K562 (cell line): ENCODE results near the gene GDAP1L1. TPM values are rescaled to one million over a fixed set of nuclear protein-coding genes. Genes with fewer than 3 reads are reported as not detected.
A peak's percentile ranks its signal among the peaks of the same experiment; 100 is the strongest.

ENCODE experiments used
- ATAC-seq: fragments of 200-7000 bp; cut with Tn5 transposase; 3 replicates; pipeline ENCODE4 v1.9.1; 2020; ENCODE audit warnings: moderate library complexity
- BruUV-seq: library from RNA; stranded (reverse); fragments of 400-500 nt; replicated peaks from 2 replicates; lab custom pipeline; 2021; lab: Mats Ljungman, UMichigan
- CTCF ChIA-PET: fragments of 300-600 bp; formaldehyde crosslinking; extraction: SDS; loops from one replicate; lab custom pipeline; 2021; ENCODE audit warnings: low intra/inter-chr PET ratio; lab: Yijun Ruan, JAX
- POLR2A ChIA-PET: fragments of 300-600, 350-650 bp; sonication (Branson Sonifier 250); formaldehyde crosslinking; extraction: SDS; loops from one replicate; lab custom pipeline; 2021; ENCODE audit warnings: antibody characterized with exemption, inconsistent platforms; lab: Yijun Ruan, JAX
- DNase-seq, 4 experiments: peaks; one replicate each; pipeline versions ENCODE4 v3.0.0 to v3.0.0-alpha.2; 2011 to 2018; ENCODE audit warnings: low spot score in 3 of 4, mixed read lengths in 3 of 4; ENCODE audit errors: extremely low read depth in 1 of 4
- FAIRE-seq: peaks from 2 replicates; lab custom pipeline; 2011; peaks lifted over from hg19 to GRCh38; lab: Jason Lieb, UNC
- H2AFZ ChIP-seq: 2 replicates; pipeline ENCODE4 v1.6.0; 2011; ENCODE audit warnings: low read depth, low read length, control low read depth, inconsistent platforms
- H3K27ac ChIP-seq: fragments of 200-600 bp; 3 replicates; pipeline ENCODE4 v1.8.0; 2011; ENCODE audit warnings: low read depth, mild to moderate bottlenecking, control low read depth, inconsistent platforms, low read length, moderate library complexity, mixed read lengths; ENCODE audit errors: extremely low read depth
- H3K27me3 ChIP-seq, 2 experiments: fragments of 300-600 bp in 1 of 2; 2 replicates in 1 of 2; 3 replicates in 1 of 2; pipeline versions ENCODE4 v1.6.0 to v1.8.0; 2011; ENCODE audit warnings: inconsistent platforms in 2 of 2, low read length in 2 of 2, mild to moderate bottlenecking in 1 of 2, mixed read lengths in 1 of 2, moderate library complexity in 1 of 2; ENCODE audit not compliant: control insufficient read depth in 2 of 2, insufficient read depth in 2 of 2
- H3K36me3 ChIP-seq: fragments of 300-600 bp; 3 replicates; pipeline ENCODE4 v1.8.0; 2011; ENCODE audit warnings: mild to moderate bottlenecking, low read length, inconsistent platforms; ENCODE audit not compliant: control insufficient read depth, insufficient read depth
- H3K4me1 ChIP-seq, 2 experiments: fragments of 200-600 bp in 1 of 2; replicated peaks in 1 of 2; 2 replicates in 1 of 2; 3 replicates in 1 of 2; pipeline versions ENCODE4 v1.5.1 to v1.8.0; 2011; ENCODE audit warnings: inconsistent platforms in 2 of 2, low read length in 2 of 2, mild to moderate bottlenecking in 1 of 2, mixed read lengths in 1 of 2, moderate library complexity in 1 of 2; ENCODE audit not compliant: control insufficient read depth in 2 of 2, insufficient read depth in 2 of 2
- H3K4me2 ChIP-seq: 2 replicates; pipeline ENCODE4 v1.6.1; 2011; ENCODE audit warnings: low read length, control low read depth, inconsistent platforms, mixed read lengths; ENCODE audit not compliant: insufficient read depth
- H3K4me3 ChIP-seq: fragments of 200-600 bp; sonication (generic), shearing (Covaris generic); 2 replicates; pipeline ENCODE4 v1.5.1; 2016; ENCODE audit warnings: control low read depth, inconsistent platforms
- H3K79me2 ChIP-seq: fragments of 200-600 bp; 3 replicates; pipeline ENCODE4 v1.8.0; 2011; ENCODE audit warnings: low read length, inconsistent platforms; ENCODE audit not compliant: control insufficient read depth, insufficient read depth
- H3K9ac ChIP-seq, 2 experiments: 2 replicates each; pipeline versions ENCODE4 v1.6.0 to v1.6.1; 2011; ENCODE audit warnings: low read depth in 2 of 2, low read length in 2 of 2, control low read depth in 1 of 2, inconsistent platforms in 1 of 2, mild to moderate bottlenecking in 1 of 2, mixed read lengths in 1 of 2; ENCODE audit not compliant: insufficient read depth in 1 of 2
- H3K9me1 ChIP-seq: one replicate; pipeline ENCODE4 v1.6.0; 2011; ENCODE audit warnings: inconsistent platforms, mild to moderate bottlenecking, low read length, moderate library complexity; ENCODE audit not compliant: control insufficient read depth, insufficient read depth
- H3K9me3 ChIP-seq: replicated peaks from 2 replicates; pipeline ENCODE4 v1.5.1; 2011; ENCODE audit warnings: low read depth, low read length, inconsistent platforms; ENCODE audit not compliant: control insufficient read depth, insufficient read depth
- H4K20me1 ChIP-seq: replicated peaks from 2 replicates; pipeline ENCODE4 v1.6.1; 2011; ENCODE audit warnings: low read length, inconsistent platforms, mixed read lengths; ENCODE audit not compliant: control insufficient read depth, insufficient read depth
- ATF6 ChIP-seq: sonication (generic); formaldehyde crosslinking; IDR thresholded peaks from 2 replicates; pipeline ENCODE4 v1.4.0; 2020; ENCODE audit warnings: mild to moderate bottlenecking, missing genetic modification reagents
- CREM ChIP-seq: IDR thresholded peaks from 2 replicates; pipeline ENCODE4 v1.6.1; 2014; ENCODE audit warnings: antibody characterized with exemption, low read depth
- PRMT5 ChIP-seq: sonication (generic); formaldehyde crosslinking; IDR thresholded peaks from 2 replicates; pipeline ENCODE4 v1.5.0; 2020; ENCODE audit warnings: missing genetic modification reagents
- RCOR1 ChIP-seq, 2 experiments: IDR thresholded peaks; 2 replicates each; pipeline ENCODE4 v1.6.1; 2012; ENCODE audit warnings: low read depth in 2 of 2, low read length in 2 of 2, borderline replicate concordance in 1 of 2, improper control_type of control experiment in 1 of 2
- SP1 ChIP-seq: sonication (generic); formaldehyde crosslinking; IDR thresholded peaks from 2 replicates; pipeline ENCODE4 v1.8.1; 2022; ENCODE audit warnings: mild to moderate bottlenecking, missing genetic modification reagents
- SRF ChIP-seq, 2 experiments: fragments of 250-450, 450-650 bp in 1 of 2; sonication (Bioruptor Pico) in 1 of 2; sonication (generic) in 1 of 2; formaldehyde crosslinking; IDR thresholded peaks; 2 replicates each; pipeline versions ENCODE4 v1.5.0 to v1.5.1; 2020 to 2022; ENCODE audit warnings: mild to moderate bottlenecking in 1 of 2, missing genetic modification reagents in 1 of 2
- ZBTB49 ChIP-seq: sonication (generic); formaldehyde crosslinking; IDR thresholded peaks from 2 replicates; pipeline ENCODE4 v1.8.0; 2022; ENCODE audit warnings: missing genetic modification reagents, mild to moderate bottlenecking, borderline replicate concordance
- ZNF347 ChIP-seq: fragments of 450-650 bp; formaldehyde crosslinking; IDR thresholded peaks from 2 replicates; pipeline ENCODE4 v1.4.0; 2020; ENCODE audit warnings: low read depth, mild to moderate bottlenecking, moderate library complexity
- WGBS: fragments of 100-300 bp; shearing (Covaris generic); methylation state at CpG from one replicate; pipeline ENCODE4 v1.1.6; 2016; ENCODE audit warnings: low coverage, mixed read lengths; ENCODE audit not compliant: insufficient coverage; ENCODE audit errors: missing lambda C conversion rate; 5-methylcytosine and 5-hydroxymethylcytosine counted together
- in situ Hi-C: fragments of 300-500 bp; cut with MboI; formaldehyde crosslinking; loops from 4 replicates; pipeline ENCODE4 v1.15.0; 2018; ENCODE audit warnings: inconsistent platforms, mixed read lengths
- intact Hi-C: fragments of 100-400 bp; cut with micrococcal nuclease; formaldehyde crosslinking; loops from 2 replicates; pipeline ENCODE4 v1.14.2; 2022
- polyA plus RNA-seq, 8 experiments: library from polyadenylated mRNA; depleted of rRNA in 4 of 8; stranded (reverse) in 5 of 8; unstranded in 3 of 8; fragments of >200 nt; fragmentation: Nextera tagmentation in 2 of 8; fragmentation: Illumina TruSeq in 1 of 8; extraction: Ambion mirVana in 2 of 8; extraction: Trizol in 1 of 8; gene quantifications; 2 replicates each; pipeline versions ENCODE4 v1.2.1 to v1.2.3, GENCODE V29; 2011 to 2014; ENCODE audit warnings: inconsistent platforms in 1 of 8, missing spikeins in 1 of 8
- total RNA-seq, 7 experiments: library from RNA; depleted of rRNA in 6 of 7; stranded (reverse); fragments of >200 nt in 6 of 7; fragmentation: Illumina TruSeq in 2 of 7; extraction: Trizol in 2 of 7; gene quantifications; 2 replicates each; pipeline versions ENCODE4 v1.2.1 to v1.2.3, GENCODE V29; 2011 to 2021; ENCODE audit warnings: low replicate concordance in 1 of 7
- TF ChIP-seq, protein P1 (sequence below), 2 experiments: fragments of 450-650 bp; IDR thresholded peaks; 2 replicates each; pipeline ENCODE4 v1.6.1; 2018; ENCODE audit warnings: mild to moderate bottlenecking in 2 of 2, low read depth in 1 of 2; ENCODE audit not compliant: partially characterized antibody in 2 of 2

Gene GDAP1L1
- total and polyA plus RNA-seq, 9 of the 15 experiments (the other 6 are each of a cell fraction or from before 2014, with no cell fraction given) = 0.06 to 0.40 (median 0.19) TPM; not detected in 5

DNA sequence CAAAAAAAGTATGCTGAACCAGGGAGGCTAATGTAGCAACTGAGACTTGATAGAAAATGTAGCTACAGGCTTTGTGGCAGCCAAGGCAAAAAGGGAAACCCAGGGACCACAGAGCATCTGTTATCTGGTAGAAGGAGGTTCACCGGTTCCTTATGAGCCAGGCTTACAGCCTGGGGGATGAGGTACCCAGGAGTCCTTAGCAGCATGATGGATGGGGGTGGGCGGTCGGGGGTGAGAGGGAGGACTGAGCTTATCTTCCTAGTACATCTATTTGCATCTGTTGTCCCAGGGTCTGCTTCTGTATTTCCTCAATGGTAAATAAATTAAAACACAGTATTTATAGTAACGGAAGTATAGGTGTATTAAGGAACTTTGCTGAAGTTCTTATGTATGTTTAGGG is 1.1 kb upstream of the GDAP1L1 start (continued):
- TF ChIP-seq ATF6 (no peak), ZBTB49 (CRISPR knock-in tag) (no peak)

DNA sequence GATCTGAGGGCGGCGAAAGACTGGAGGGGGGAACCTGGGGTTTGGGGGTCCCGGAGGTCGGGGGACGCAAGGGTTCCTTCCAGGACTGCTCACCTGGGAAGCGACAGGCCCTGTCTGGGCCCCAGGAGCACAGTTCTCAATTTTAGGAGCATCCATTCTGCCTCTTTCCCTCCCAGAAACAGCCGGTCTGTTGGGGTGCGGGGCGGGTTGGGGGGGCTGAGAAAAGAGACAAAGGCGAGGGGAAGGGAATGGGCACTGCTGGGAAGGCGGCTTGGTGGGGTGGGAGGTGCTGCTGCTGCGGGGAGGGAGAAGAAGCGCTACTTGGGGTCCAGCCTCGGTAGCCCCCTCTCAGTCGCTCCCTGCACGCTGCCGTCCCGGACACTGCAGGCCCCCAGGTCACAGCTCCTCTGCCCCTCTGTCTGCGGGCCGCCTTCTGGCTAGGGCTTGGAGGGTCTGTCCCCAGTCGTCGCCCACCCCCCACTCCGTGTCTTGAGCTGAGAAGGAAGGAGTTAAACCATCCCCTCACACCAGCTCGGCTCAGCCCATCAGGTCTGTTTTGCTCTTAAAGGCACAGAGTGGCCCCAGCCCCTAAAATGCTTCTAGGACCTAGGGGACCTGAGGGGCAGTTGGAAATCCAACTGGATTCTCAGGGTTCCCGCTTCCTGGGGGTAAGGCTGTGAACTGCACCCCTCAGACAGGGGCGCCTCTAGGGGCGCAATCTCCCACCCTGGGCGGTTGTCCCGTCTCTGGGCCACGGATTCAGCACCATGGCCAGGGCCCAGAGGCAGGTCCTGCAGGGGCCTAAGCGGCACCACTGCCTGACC is 690 bp downstream of the GDAP1L1 start:
- H3K4me1 ChIP-seq = peaks cover 0 to 7% of the 10 kb centered on the region in 2 experiments; a peak in 2 of 5 replicates
- H3K27ac ChIP-seq = no peak overlapping the region
- H3K27me3 ChIP-seq = 0 out of 5 replicates have a peak, but pooled peaks cover 0 to 5% of the 10 kb centered on the region in 2 experiments
- H4K20me1 ChIP-seq = peaks cover 14% of the 10 kb centered on the region; the same call in 1 of the 2 replicates
- no TSS peak for BruUV-seq
- no peaks in the 10 kb centered on the region for H3K9me3 ChIP-seq
- intact Hi-C loops (no loop called here), in situ Hi-C loops (no loop called here)
- H3K36me3 ChIP-seq = no peaks in the 10 kb centered on the region
- CTCF ChIA-PET = no interaction called here
- POLR2A ChIA-PET = interaction anchor here (1.2 kb wide), 1 partner anchor 9 kb away, joined by 3 read pairs; no protein-coding TSS in a partner anchor
- no peak overlapping the region for H3K4me3 ChIP-seq
- ATAC-seq (peak; percentile 99), FAIRE-seq (peak; percentile 64), DNase-seq (peak; percentile 75 to 91 (median 86))
- H3K79me2 ChIP-seq = no peaks in the 10 kb centered on the region
- no peak overlapping the region for H3K4me2 ChIP-seq
- no peak overlapping the region for H3K9ac ChIP-seq
- H2AFZ ChIP-seq = no peak overlapping the region
- peaks cover 3% of the 10 kb centered on the region for H3K9me1 ChIP-seq
- WGBS = 5% methylated on average over 12 of the region's 31 CpGs
- TF ChIP-seq, protein P1, sequence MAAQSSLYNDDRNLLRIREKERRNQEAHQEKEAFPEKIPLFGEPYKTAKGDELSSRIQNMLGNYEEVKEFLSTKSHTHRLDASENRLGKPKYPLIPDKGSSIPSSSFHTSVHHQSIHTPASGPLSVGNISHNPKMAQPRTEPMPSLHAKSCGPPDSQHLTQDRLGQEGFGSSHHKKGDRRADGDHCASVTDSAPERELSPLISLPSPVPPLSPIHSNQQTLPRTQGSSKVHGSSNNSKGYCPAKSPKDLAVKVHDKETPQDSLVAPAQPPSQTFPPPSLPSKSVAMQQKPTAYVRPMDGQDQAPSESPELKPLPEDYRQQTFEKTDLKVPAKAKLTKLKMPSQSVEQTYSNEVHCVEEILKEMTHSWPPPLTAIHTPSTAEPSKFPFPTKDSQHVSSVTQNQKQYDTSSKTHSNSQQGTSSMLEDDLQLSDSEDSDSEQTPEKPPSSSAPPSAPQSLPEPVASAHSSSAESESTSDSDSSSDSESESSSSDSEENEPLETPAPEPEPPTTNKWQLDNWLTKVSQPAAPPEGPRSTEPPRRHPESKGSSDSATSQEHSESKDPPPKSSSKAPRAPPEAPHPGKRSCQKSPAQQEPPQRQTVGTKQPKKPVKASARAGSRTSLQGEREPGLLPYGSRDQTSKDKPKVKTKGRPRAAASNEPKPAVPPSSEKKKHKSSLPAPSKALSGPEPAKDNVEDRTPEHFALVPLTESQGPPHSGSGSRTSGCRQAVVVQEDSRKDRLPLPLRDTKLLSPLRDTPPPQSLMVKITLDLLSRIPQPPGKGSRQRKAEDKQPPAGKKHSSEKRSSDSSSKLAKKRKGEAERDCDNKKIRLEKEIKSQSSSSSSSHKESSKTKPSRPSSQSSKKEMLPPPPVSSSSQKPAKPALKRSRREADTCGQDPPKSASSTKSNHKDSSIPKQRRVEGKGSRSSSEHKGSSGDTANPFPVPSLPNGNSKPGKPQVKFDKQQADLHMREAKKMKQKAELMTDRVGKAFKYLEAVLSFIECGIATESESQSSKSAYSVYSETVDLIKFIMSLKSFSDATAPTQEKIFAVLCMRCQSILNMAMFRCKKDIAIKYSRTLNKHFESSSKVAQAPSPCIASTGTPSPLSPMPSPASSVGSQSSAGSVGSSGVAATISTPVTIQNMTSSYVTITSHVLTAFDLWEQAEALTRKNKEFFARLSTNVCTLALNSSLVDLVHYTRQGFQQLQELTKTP (IDR thresholded peaks at IDR 0.05; ENCODE audit: low read depth in 1 of 2, partially characterized antibody in 2 of 2) = peak in 1 of 2 experiments; percentile 74
- TF ChIP-seq SP1 (CRISPR knock-in tag) = no peak
- peak in 1 of 2 experiments; percentile 67; a peak in 2 of 4 replicates for TF ChIP-seq RCOR1 (IDR thresholded peaks at IDR 0.05; ENCODE audit: borderline replicate concordance in 1 of 2, low read depth in 2 of 2, low read length in 2 of 2)
- TF ChIP-seq CREM = peak; percentile 27; the same call in 1 of the 2 replicates
- TF ChIP-seq PRMT5 (CRISPR knock-in tag) = peak; percentile 85
- no peak for TF ChIP-seq ZNF347 (CRISPR knock-in tag)
- TF ChIP-seq SRF (CRISPR knock-in tag; IDR thresholded peaks at IDR 0.05) = 0 out of 4 replicates have a peak, but pooled peaks of 1 of the 2 experiments have one; percentile 29
